ENCODE results near the gene NHP2.

Gene NHP2

GRCh38 chr5:178113141-178113787 lies 40.4 kb downstream of the NHP2 start, which contains the start of gene N4BP3:
N4BP3 (plus strand) TSS chr5:178113532; CDS start chr5:178119584, 6,052 bp downstream.
- DNase-seq, result no peak

- DNase-seq, result no peak
Observed at GRCh38 chr5:178112545-178112944, 41.1 kb downstream of the NHP2 start.

GRCh38 chr5:178111925-178112324 lies 41.8 kb downstream of the NHP2 start:
- DNase-seq, result no peak

GRCh38 chr5:178110511-178110910 lies 43.2 kb downstream of the NHP2 start:
- DNase-seq, result no peak

- DNase-seq, result no peak
Observed at GRCh38 chr5:178108966-178109365, 44.7 kb downstream of the NHP2 start.

- DNase-seq, result no peak
Observed at GRCh38 chr5:178108446-178108845, 45.2 kb downstream of the NHP2 start.

GRCh38 chr5:178107756-178108310 lies 45.9 kb downstream of the NHP2 start:
- DNase-seq, result no peak

GRCh38 chr5:178106556-178107239 lies 47.0 kb downstream of the NHP2 start:
- DNase-seq, result no peak

- no peak for DNase-seq
Observed at GRCh38 chr5:178106086-178106485, 47.6 kb downstream of the NHP2 start.

- no peak for DNase-seq
Observed at GRCh38 chr5:178104492-178104891, 49.2 kb downstream of the NHP2 start.

GRCh38 chr5:178103612-178104011 lies 50.1 kb downstream of the NHP2 start:
- no peak for DNase-seq
